Peyer's patch (tissue), 4 donors: ENCODE results near the gene MSI1. TPM values are rescaled to one million over a fixed set of nuclear protein-coding genes. Genes with fewer than 3 reads are reported as not detected.
A peak's percentile ranks its signal among the peaks of the same experiment; 100 is the strongest.

Experiments
- DNase-seq, 3 donors: peaks; one replicate each; pipeline ENCODE4 v3.0.0-alpha.2; 2017 to 2019
- H3K27ac ChIP-seq, 4 donors: fragments of 200-600 bp; sonication (generic); one replicate each; pipeline ENCODE4 v1.5.1; 2016 to 2019
- H3K27me3 ChIP-seq, 2 donors: fragments of 200-600 bp; sonication (generic); one replicate each; pipeline ENCODE4 v1.5.1; 2019
- H3K36me3 ChIP-seq, 3 donors: fragments of 200-600 bp; sonication (generic); one replicate each; pipeline ENCODE4 v1.5.1; 2016 to 2019
- H3K4me1 ChIP-seq, 4 donors: fragments of 200-600 bp; sonication (generic); one replicate each; pipeline ENCODE4 v1.5.1; 2016 to 2019
- H3K4me3 ChIP-seq, 4 donors: fragments of 200-600 bp; sonication (generic); 1 replicate in 3 of 4; 2 replicates in 1 of 4; pipeline ENCODE4 v1.5.1; 2016 to 2019; ENCODE audit warnings: mild to moderate bottlenecking in 1 of 4
- H3K9me3 ChIP-seq, 4 donors: fragments of 200-600 bp; sonication (generic); one replicate each; pipeline ENCODE4 v1.5.1; 2016 to 2019; ENCODE audit warnings: mild to moderate bottlenecking in 1 of 4
- CTCF ChIP-seq, 6 experiments: fragments of 450-650 bp in 4 of 6; fragments of 200-600 bp in 2 of 6; sonication (generic) in 1 of 6; IDR thresholded peaks; one replicate each; pipeline ENCODE4 v1.5.1; 2017 to 2019; ENCODE audit warnings: antibody characterized with exemption in 6 of 6, mild to moderate bottlenecking in 3 of 6, moderate library complexity in 1 of 6
- POLR2A ChIP-seq, 2 donors: fragments of 450-650 bp; IDR thresholded peaks; one replicate each; pipeline ENCODE4 v1.5.1; 2017; ENCODE audit warnings: antibody characterized with exemption in 2 of 2, mild to moderate bottlenecking in 2 of 2, moderate library complexity in 2 of 2
- total RNA-seq, 4 donors: library from RNA; depleted of rRNA; stranded (reverse); fragments of >200 nt; gene quantifications; one replicate each; pipeline ENCODE4 v1.1.0, GENCODE V29; 2016

MSI1 gene
- total RNA-seq, 4 donors from 2014 or later = 1.6 to 5.8 (median 4.2) TPM

- Histone ChIP-seq H3K4me3 (no peak overlapping the region), H3K27me3 (no peaks in the 10 kb centered on the region), H3K36me3 (no peaks in the 10 kb centered on the region), H3K9me3 (no peaks in the 10 kb centered on the region), H3K4me1 (peaks cover 0 to 8% (median 0%) of the 10 kb centered on the region in 4 donors), H3K27ac (no peak overlapping the region)
- no peak for TF ChIP-seq POLR2A (IDR thresholded peaks at IDR 0.05)
- no peak for TF ChIP-seq CTCF (IDR thresholded peaks at IDR 0.05)
- no peak for DNase-seq
These were observed 44.0 kb downstream of the MSI1 start for GRCh38 chr12:120324841-120325417.

- no peak overlapping the region for H3K27ac ChIP-seq
- no peaks in the 10 kb centered on the region for H3K27me3 ChIP-seq
- no peak for TF ChIP-seq CTCF (IDR thresholded peaks at IDR 0.05)
- no peak for TF ChIP-seq POLR2A (IDR thresholded peaks at IDR 0.05)
- no peaks in the 10 kb centered on the region for H3K9me3 ChIP-seq
- H3K36me3 ChIP-seq = no peaks in the 10 kb centered on the region
- H3K4me3 ChIP-seq = no peak overlapping the region
- peaks cover 0 to 8% (median 0%) of the 10 kb centered on the region in 4 donors for H3K4me1 ChIP-seq
- DNase-seq = no peak
These were observed 45.2 kb downstream of the MSI1 start for GRCh38 chr12:120323772-120324171.

- H3K27ac ChIP-seq = peak overlapping the region in 3 of 4 donors; percentile 45 to 88 (median 85)
- H3K36me3 ChIP-seq = no peaks in the 10 kb centered on the region
These were observed 47.4 kb downstream of the MSI1 start for GRCh38 chr12:120321382-120322202.

GRCh38 chr12:120317224-120318105 is 51.5 kb downstream of the MSI1 start:
- Histone ChIP-seq H3K4me1 (peaks cover 0 to 16% (median 2%) of the 10 kb centered on the region in 4 donors), H3K4me3 (peak overlapping the region; percentile 43 to 74 (median 54)), H3K27ac (peak overlapping the region; percentile 76 to 85 (median 80)), H3K36me3 (no peaks in the 10 kb centered on the region), H3K27me3 (no peaks in the 10 kb centered on the region), H3K9me3 (no peaks in the 10 kb centered on the region)
- TF ChIP-seq CTCF (IDR thresholded peaks at IDR 0.05) (peak in 5 of 6 experiments; percentile 39 to 79 (median 77)), POLR2A (IDR thresholded peaks at IDR 0.05) (peak; percentile 85 to 92)
- DNase-seq = peak; percentile 100

More at GRCh38 chr12:120321382-120322202, 47.4 kb downstream of the MSI1 start:
- DNase-seq = peak in 1 of 3 donors; percentile 66
- no peaks in the 10 kb centered on the region for H3K27me3 ChIP-seq
- TF ChIP-seq POLR2A (IDR thresholded peaks at IDR 0.05) = peak in 1 of 2 donors; percentile 48
- no peak for TF ChIP-seq CTCF (IDR thresholded peaks at IDR 0.05)
- H3K4me1 ChIP-seq = peaks cover 0 to 12% (median under 1%) of the 10 kb centered on the region in 4 donors
- H3K9me3 ChIP-seq = no peaks in the 10 kb centered on the region
- peak overlapping the region in 2 of 4 donors; percentile 23 to 28 for H3K4me3 ChIP-seq

GRCh38 chr12:120316798-120317223 is 52.2 kb downstream of the MSI1 start:
- Histone ChIP-seq H3K36me3 (no peaks in the 10 kb centered on the region), H3K4me1 (peaks cover 0 to 12% (median 2%) of the 10 kb centered on the region in 4 donors), H3K9me3 (no peaks in the 10 kb centered on the region), H3K27ac (peak overlapping the region; percentile 76 to 85 (median 80)), H3K27me3 (no peaks in the 10 kb centered on the region), H3K4me3 (peak overlapping the region; percentile 43 to 74 (median 54))
- no peak for DNase-seq
- TF ChIP-seq CTCF (IDR thresholded peaks at IDR 0.05) = no peak
